Measurements from ENCODE around the gene RFTN1.

DNA sequence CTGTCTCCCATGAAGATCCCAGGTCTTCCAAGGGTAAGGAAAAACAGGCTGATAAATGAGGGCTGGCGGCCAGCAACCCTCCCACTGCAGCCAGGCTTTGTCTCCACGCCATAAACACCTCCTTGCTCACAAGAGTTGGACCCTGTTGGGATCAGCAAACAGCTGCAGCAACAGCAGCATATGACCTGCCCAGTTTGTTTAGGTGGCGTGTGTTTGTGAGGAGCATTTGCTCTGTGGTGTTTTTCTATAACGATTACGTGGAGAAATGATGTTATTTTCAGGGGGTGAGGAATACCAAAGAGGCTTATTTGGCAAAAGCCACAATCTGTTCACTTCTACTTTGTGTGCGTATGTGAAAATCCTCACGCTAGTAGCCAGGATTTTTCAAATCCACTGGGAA is 58.5 kb downstream of the RFTN1 start:
- no peak for TF ChIP-seq POLR2A (IDR thresholded peaks at IDR 0.05; ENCODE audit: low read length)
- no peak for TF ChIP-seq GATA1 (IDR thresholded peaks at IDR 0.05; ENCODE audit: low read depth, low read length)
